ENCODE results near the gene STARD13. TPM values are rescaled to one million over a fixed set of nuclear protein-coding genes. Genes with fewer than 3 reads are reported as not detected.

Gene STARD13
- polyA plus RNA-seq, 3 donors from 2014 or later = not detected

- peaks cover 0 to 4% (median 3%) of the 10 kb centered on the region in 3 donors for H3K27me3 Mint-ChIP-seq (ENCODE audit: low read depth in 3 of 3)
- no peak overlapping the region for H3K4me3 Mint-ChIP-seq
- no peak overlapping the region for H3K27ac Mint-ChIP-seq
- H3K36me3 Mint-ChIP-seq = no peaks in the 10 kb centered on the region
- peaks cover 0 to 2% (median 0%) of the 10 kb centered on the region in 6 donors for H3K9me3 Mint-ChIP-seq
- H3K4me1 Mint-ChIP-seq = no peaks in the 10 kb centered on the region
- no peak for DNase-seq
Observed at GRCh38 chr13:33060815-33061214, 224.7 kb downstream of the STARD13 start.

DNA sequence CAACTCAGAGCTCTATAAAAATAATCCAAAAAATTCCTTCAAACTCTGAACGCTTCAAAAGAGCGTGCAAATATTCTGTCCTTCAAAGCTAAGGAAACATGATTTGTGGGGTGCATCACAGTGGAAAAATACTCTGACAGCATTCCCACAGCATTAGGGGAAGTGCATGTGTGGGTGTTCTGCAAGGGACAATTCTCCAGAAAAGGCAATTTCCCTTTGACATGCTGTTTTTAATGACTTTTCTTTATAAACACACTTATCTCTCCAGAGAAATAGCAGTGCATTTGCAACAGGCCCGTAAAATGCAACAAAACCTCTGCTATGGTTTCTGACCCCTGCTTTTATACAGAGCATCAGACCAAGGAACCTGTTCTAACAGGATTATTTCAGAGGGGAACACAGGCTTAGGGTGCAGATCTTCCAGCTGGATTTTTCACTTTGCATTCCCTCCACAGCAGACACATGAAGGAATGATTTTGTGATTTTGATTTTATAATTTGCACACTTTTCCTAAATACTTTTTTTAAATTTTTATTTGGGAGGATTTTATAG, 226.7 kb downstream of the STARD13 start:
- no peak for DNase-seq
- no peak overlapping the region for H3K4me3 Mint-ChIP-seq
- H3K27ac Mint-ChIP-seq = no peak overlapping the region
- H3K27me3 Mint-ChIP-seq (ENCODE audit: low read depth in 3 of 3) = peaks cover 0 to 7% (median 3%) of the 10 kb centered on the region in 3 donors
- no peaks in the 10 kb centered on the region for H3K36me3 Mint-ChIP-seq
- H3K4me1 Mint-ChIP-seq = no peaks in the 10 kb centered on the region
- peaks cover 0 to 2% (median 0%) of the 10 kb centered on the region in 6 donors for H3K9me3 Mint-ChIP-seq

DNA sequence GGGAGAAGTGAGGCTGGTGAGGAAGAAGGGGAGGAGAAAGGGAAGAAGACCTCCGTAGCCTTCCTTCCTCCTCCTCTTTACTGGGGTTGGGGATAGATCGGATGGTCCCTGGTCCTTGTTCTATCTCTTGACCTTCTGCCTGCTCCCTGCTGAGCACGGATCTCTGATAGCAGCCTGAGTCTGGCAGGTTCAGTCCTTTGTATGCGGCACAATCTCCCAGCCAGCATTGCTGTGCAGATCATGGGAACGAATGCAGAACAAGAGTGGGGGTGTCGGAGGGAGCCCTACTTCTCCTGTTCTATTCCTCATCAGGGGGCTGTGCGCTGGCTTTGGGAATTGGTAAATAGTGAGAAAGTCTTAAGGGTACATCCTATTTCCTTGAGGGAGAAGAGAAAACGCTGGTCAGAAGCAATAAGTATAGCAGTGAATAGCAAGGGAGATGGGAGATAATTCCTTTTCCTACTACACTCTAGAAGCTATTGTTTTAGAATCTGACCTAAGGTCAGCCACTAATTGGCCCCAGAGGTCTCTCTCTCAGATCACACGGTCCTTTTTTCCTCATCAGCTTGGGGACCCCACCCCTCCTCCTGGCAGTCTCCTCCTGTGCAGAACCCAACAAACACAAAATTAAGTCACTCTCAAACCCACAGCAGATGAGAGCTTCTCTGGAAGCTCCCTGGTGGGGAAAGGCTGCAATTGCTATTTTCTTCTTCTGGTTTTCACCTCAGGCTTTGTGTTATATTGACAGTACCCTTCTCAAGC, 228.4 kb downstream of the STARD13 start:
- peaks cover 0 to 6% (median 3%) of the 10 kb centered on the region in 3 donors for H3K27me3 Mint-ChIP-seq (ENCODE audit: low read depth in 3 of 3)

DNA sequence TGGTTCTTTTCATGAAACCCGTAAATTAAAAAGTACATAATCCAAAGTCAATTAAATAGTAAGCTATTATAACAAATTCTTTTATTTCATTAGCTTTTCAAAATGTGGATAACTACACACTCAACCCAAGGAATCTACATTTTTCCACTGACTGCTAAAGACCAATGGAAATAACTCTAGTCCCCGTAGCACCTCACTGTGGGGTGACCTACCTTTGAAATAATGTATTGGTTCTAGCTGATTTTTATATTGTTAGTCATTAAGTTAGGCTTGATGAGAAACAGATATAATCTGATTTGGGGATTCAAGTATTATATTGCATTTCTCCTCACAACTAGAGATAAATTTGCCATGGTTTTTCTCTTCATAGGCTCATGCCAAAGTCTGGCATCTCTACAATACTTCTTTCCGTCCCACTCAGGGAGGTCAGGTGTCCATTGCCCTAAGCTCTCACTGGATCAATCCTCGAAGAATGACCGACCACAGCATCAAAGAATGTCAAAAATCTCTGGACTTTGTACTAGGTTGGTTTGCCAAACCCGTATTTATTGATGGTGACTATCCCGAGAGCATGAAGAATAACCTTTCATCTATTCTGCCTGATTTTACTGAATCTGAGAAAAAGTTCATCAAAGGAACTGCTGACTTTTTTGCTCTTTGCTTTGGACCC, 232.0 kb downstream of the STARD13 start:
- no peak overlapping the region for H3K4me3 Mint-ChIP-seq
- H3K27ac Mint-ChIP-seq = no peak overlapping the region
- no peaks in the 10 kb centered on the region for H3K36me3 Mint-ChIP-seq
- no peak for DNase-seq
- peaks cover 0 to 15% (median 0%) of the 10 kb centered on the region in 6 donors for H3K9me3 Mint-ChIP-seq
- no peaks in the 10 kb centered on the region for H3K4me1 Mint-ChIP-seq
- peaks cover 0 to 11% (median 6%) of the 10 kb centered on the region in 3 donors for H3K27me3 Mint-ChIP-seq (ENCODE audit: low read depth in 3 of 3)

More for the DNA sequence above, 228.4 kb downstream of the STARD13 start:
- Mint-ChIP-seq H3K27ac (no peak overlapping the region), H3K36me3 (no peaks in the 10 kb centered on the region), H3K4me3 (no peak overlapping the region), H3K9me3 (peaks cover 0 to 2% (median 0%) of the 10 kb centered on the region in 6 donors), H3K4me1 (no peaks in the 10 kb centered on the region)
- DNase-seq = no peak

All from immature natural killer cell (primary cell).